ENCODE results near the gene SLC35F1. TPM values are rescaled to one million over a fixed set of nuclear protein-coding genes. Genes with fewer than 3 reads are reported as not detected.

SLC35F1 gene
- total and polyA plus RNA-seq, 4 donors = 0.01 to 0.09 (median 0.08) TPM; not detected in 1

- no peaks in the 10 kb centered on the region for H3K4me1 ChIP-seq (ENCODE audit: control insufficient read depth in 4 of 4, insufficient read depth in 4 of 4, low read length in 3 of 4)
- H3K36me3 ChIP-seq (ENCODE audit: control insufficient read depth in 4 of 4, insufficient read depth in 3 of 4, low read depth in 1 of 4, low read length in 3 of 4) = no peaks in the 10 kb centered on the region
- no peak overlapping the region for H3K4me3 ChIP-seq (ENCODE audit: low read depth in 1 of 3, low read length in 3 of 3)
- H3K9me3 ChIP-seq (ENCODE audit: control insufficient read depth in 4 of 4, low read length in 3 of 4) = no peaks in the 10 kb centered on the region
- H3K27ac ChIP-seq (ENCODE audit: low read depth in 1 of 2, low read length in 2 of 2) = no peak overlapping the region
- no peak overlapping the region for H3K9ac ChIP-seq (ENCODE audit: low read depth in 1 of 2, low read length in 2 of 2)
- DNase-seq (ENCODE audit: low spot score) = no peak
- no peak for TF ChIP-seq EGR1 (IDR thresholded peaks at IDR 0.05; ENCODE audit: low read depth in 2 of 2)
- no peak for TF ChIP-seq TAF1 (conservative IDR thresholded peaks at IDR 0.05)
- no peak for TF ChIP-seq GABPA (IDR thresholded peaks at IDR 0.05 in 1 of 2, conservative IDR thresholded peaks at IDR 0.05 in 1 of 2)
- TF ChIP-seq YY1 (IDR thresholded peaks at IDR 0.05) = no peak
- no peak for TF ChIP-seq ATF3 (IDR thresholded peaks at IDR 0.05)
- no peaks in the 10 kb centered on the region for H3K27me3 ChIP-seq (ENCODE audit: control insufficient read depth in 4 of 4, insufficient read depth in 4 of 4, low read length in 3 of 4)
- 86% methylated on average over 1 of the region's 1 CpG for WGBS
These were observed 345.4 kb downstream of the SLC35F1 start for GRCh38 chr6:118252474-118252873.

- Histone ChIP-seq H3K9ac (ENCODE audit: low read depth in 1 of 2, low read length in 2 of 2) (no peak overlapping the region), H3K27ac (ENCODE audit: low read depth in 1 of 2, low read length in 2 of 2) (no peak overlapping the region), H3K4me1 (ENCODE audit: control insufficient read depth in 4 of 4, insufficient read depth in 4 of 4, low read length in 3 of 4) (no peaks in the 10 kb centered on the region), H3K36me3 (ENCODE audit: control insufficient read depth in 4 of 4, insufficient read depth in 3 of 4, low read depth in 1 of 4, low read length in 3 of 4) (no peaks in the 10 kb centered on the region), H3K27me3 (ENCODE audit: control insufficient read depth in 4 of 4, insufficient read depth in 4 of 4, low read length in 3 of 4) (no peaks in the 10 kb centered on the region), H3K9me3 (ENCODE audit: control insufficient read depth in 4 of 4, low read length in 3 of 4) (no peaks in the 10 kb centered on the region), H3K4me3 (ENCODE audit: low read depth in 1 of 3, low read length in 3 of 3) (no peak overlapping the region)
- 67% methylated on average over 3 of the region's 3 CpGs for WGBS
- DNase-seq (ENCODE audit: low spot score) = no peak
- TF ChIP-seq, protein P1, sequence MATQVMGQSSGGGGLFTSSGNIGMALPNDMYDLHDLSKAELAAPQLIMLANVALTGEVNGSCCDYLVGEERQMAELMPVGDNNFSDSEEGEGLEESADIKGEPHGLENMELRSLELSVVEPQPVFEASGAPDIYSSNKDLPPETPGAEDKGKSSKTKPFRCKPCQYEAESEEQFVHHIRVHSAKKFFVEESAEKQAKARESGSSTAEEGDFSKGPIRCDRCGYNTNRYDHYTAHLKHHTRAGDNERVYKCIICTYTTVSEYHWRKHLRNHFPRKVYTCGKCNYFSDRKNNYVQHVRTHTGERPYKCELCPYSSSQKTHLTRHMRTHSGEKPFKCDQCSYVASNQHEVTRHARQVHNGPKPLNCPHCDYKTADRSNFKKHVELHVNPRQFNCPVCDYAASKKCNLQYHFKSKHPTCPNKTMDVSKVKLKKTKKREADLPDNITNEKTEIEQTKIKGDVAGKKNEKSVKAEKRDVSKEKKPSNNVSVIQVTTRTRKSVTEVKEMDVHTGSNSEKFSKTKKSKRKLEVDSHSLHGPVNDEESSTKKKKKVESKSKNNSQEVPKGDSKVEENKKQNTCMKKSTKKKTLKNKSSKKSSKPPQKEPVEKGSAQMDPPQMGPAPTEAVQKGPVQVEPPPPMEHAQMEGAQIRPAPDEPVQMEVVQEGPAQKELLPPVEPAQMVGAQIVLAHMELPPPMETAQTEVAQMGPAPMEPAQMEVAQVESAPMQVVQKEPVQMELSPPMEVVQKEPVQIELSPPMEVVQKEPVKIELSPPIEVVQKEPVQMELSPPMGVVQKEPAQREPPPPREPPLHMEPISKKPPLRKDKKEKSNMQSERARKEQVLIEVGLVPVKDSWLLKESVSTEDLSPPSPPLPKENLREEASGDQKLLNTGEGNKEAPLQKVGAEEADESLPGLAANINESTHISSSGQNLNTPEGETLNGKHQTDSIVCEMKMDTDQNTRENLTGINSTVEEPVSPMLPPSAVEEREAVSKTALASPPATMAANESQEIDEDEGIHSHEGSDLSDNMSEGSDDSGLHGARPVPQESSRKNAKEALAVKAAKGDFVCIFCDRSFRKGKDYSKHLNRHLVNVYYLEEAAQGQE (IDR thresholded peaks at IDR 0.05) = no peak
- no peak for TF ChIP-seq JUND (IDR thresholded peaks at IDR 0.05)
These were observed 346.7 kb downstream of the SLC35F1 start for GRCh38 chr6:118253741-118254140.

DNA sequence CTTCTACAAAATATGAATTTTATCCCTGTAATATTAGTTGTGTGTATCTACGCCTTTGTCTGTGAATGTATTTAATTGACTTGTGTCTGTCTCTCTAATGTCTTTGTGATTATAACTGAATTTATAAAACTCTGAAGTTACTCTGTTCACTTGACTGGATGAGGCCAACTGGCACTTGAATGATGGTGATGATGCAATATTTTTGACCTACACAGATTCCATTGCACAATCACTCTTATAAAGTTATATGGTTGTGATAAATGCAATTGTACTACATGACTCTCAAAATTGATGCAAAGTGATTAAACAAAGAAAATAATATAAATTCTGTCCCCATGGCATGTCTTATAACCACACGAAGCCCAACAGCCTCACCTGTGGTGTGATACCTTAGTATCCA, 353.8 kb downstream of the SLC35F1 start:
- no peaks in the 10 kb centered on the region for H3K27me3 ChIP-seq (ENCODE audit: control insufficient read depth in 4 of 4, insufficient read depth in 4 of 4, low read length in 3 of 4)
- H3K9ac ChIP-seq (ENCODE audit: low read depth in 1 of 2, low read length in 2 of 2) = no peak overlapping the region
- H3K36me3 ChIP-seq (ENCODE audit: control insufficient read depth in 4 of 4, insufficient read depth in 3 of 4, low read depth in 1 of 4, low read length in 3 of 4) = no peaks in the 10 kb centered on the region
- H3K4me3 ChIP-seq (ENCODE audit: low read depth in 1 of 3, low read length in 3 of 3) = no peak overlapping the region
- no peak overlapping the region for H3K27ac ChIP-seq (ENCODE audit: low read depth in 1 of 2, low read length in 2 of 2)
- no peak for DNase-seq (ENCODE audit: low spot score)
- no peaks in the 10 kb centered on the region for H3K4me1 ChIP-seq (ENCODE audit: control insufficient read depth in 4 of 4, insufficient read depth in 4 of 4, low read length in 3 of 4)
- TF ChIP-seq ATF3 (IDR thresholded peaks at IDR 0.05) = peak; percentile 21
- no peak for TF ChIP-seq RXRA (IDR thresholded peaks at IDR 0.05)
- no peak for TF ChIP-seq FOXA1 (IDR thresholded peaks at IDR 0.05)
- WGBS = 87% methylated on average over 2 of the region's 2 CpGs
- no peaks in the 10 kb centered on the region for H3K9me3 ChIP-seq (ENCODE audit: control insufficient read depth in 4 of 4, low read length in 3 of 4)

All from liver (tissue), 9 donors.